Thyroid gland (tissue), 4 donors: Measurements from ENCODE around the gene ARID3A.

Experiments
- CTCF ChIP-seq, 6 experiments: fragments of 200-600 bp in 3 of 6; fragments of 450-650 bp in 3 of 6; sonication (generic) in 3 of 6; IDR thresholded peaks; one replicate each; pipeline ENCODE4 v1.5.1; 2016 to 2019; ENCODE audit warnings: antibody characterized with exemption in 6 of 6, mild to moderate bottlenecking in 2 of 6, inconsistent platforms in 1 of 6, moderate library complexity in 1 of 6
- POLR2A ChIP-seq, 2 donors: fragments of 450-650 bp; IDR thresholded peaks; one replicate each; pipeline ENCODE4 v1.6.1; 2017; ENCODE audit warnings: antibody characterized with exemption in 2 of 2, mild to moderate bottlenecking in 2 of 2, moderate library complexity in 1 of 2

- TF ChIP-seq CTCF (IDR thresholded peaks at IDR 0.05) = no peak
- no peak for TF ChIP-seq POLR2A (IDR thresholded peaks at IDR 0.05)
Observed at GRCh38 chr19:1007399-1008251, 81.8 kb downstream of the ARID3A start.
